Caco-2 (cell line): ENCODE results near the gene SKA1. TPM values are rescaled to one million over a fixed set of nuclear protein-coding genes. Genes with fewer than 3 reads are reported as not detected.
"Not testable (repeated sequence)": the region's sequence is repeated elsewhere in the genome, so short reads cannot be mapped to it uniquely, and the experiment has no call there.

Experiments used
- BruUV-seq: library from RNA; stranded (reverse); fragments of 400-500 nt; replicated peaks from 2 replicates; lab custom pipeline; 2021; lab: Mats Ljungman, UMichigan
- CTCF ChIA-PET: fragments of 300-600 bp; sonication (Branson Sonifier 250); formaldehyde crosslinking; loops from one replicate; lab custom pipeline; 2022; ENCODE audit warnings: antibody characterized with exemption; lab: Charles Lee
- POLR2A ChIA-PET: fragments of 300-600 bp; sonication (Branson Sonifier 250); formaldehyde crosslinking; loops from one replicate; lab custom pipeline; 2022; ENCODE audit warnings: antibody characterized with exemption; lab: Charles Lee
- DNase-seq, 2 experiments: peaks; one replicate each; pipeline versions ENCODE4 v3.0.0 to v3.0.0-alpha.2; 2020 to 2022
- H3K27me3 ChIP-seq: replicated peaks from 2 replicates; pipeline ENCODE4 v1.6.0; 2011; ENCODE audit warnings: low read length; ENCODE audit not compliant: control insufficient read depth, insufficient read depth
- H3K36me3 ChIP-seq: 2 replicates; pipeline ENCODE4 v1.5.1; 2011; ENCODE audit warnings: low read length; ENCODE audit not compliant: control insufficient read depth, insufficient read depth
- H3K4me1 ChIP-seq: fragments of 250-450 bp; sonication (Bioruptor Pico); 2 replicates; pipeline ENCODE4 v1.5.1; 2020; ENCODE audit warnings: mild to moderate bottlenecking
- H3K4me3 ChIP-seq: 2 replicates; pipeline ENCODE4 v1.5.1; 2011; ENCODE audit warnings: low read depth, mild to moderate bottlenecking, control low read depth, low read length
- H3K9me3 ChIP-seq: fragments of 250-450 bp; sonication (Bioruptor Pico); 2 replicates; pipeline ENCODE4 v1.5.1; 2020; ENCODE audit warnings: mild to moderate bottlenecking, moderate library complexity
- H3K27ac Mint-ChIP-seq: one replicate; pipeline ENCODE4 v1.8.0; 2022; ENCODE audit warnings: mixed read lengths; ENCODE audit not compliant: unreplicated experiment
- H3K27me3 Mint-ChIP-seq: one replicate; pipeline ENCODE4 v1.8.0; 2022; ENCODE audit warnings: mixed read lengths; ENCODE audit not compliant: insufficient read depth, unreplicated experiment
- H3K36me3 Mint-ChIP-seq: one replicate; pipeline ENCODE4 v1.8.0; 2022; ENCODE audit warnings: mild to moderate bottlenecking, mixed read lengths; ENCODE audit not compliant: insufficient read depth, unreplicated experiment
- H3K4me1 Mint-ChIP-seq: one replicate; pipeline ENCODE4 v1.8.0; 2022; ENCODE audit warnings: low read depth, mixed read lengths; ENCODE audit not compliant: unreplicated experiment
- H3K4me3 Mint-ChIP-seq: one replicate; pipeline ENCODE4 v1.8.0; 2022; ENCODE audit warnings: mild to moderate bottlenecking, moderate library complexity, mixed read lengths; ENCODE audit not compliant: unreplicated experiment
- H3K9me3 Mint-ChIP-seq: one replicate; pipeline ENCODE4 v1.8.0; 2022; ENCODE audit warnings: mixed read lengths; ENCODE audit not compliant: unreplicated experiment
- intact Hi-C: fragments of 100-400 bp; cut with micrococcal nuclease; formaldehyde crosslinking; loops from one replicate; pipeline ENCODE4 v1.10.0; 2022; ENCODE audit not compliant: unreplicated experiment
- total RNA-seq: library from RNA; stranded (reverse); gene quantifications from 2 replicates; pipeline ENCODE4 v1.2.3, GENCODE V29; 2022
- TF ChIP-seq, protein P1 (sequence below), 2 experiments: fragments of 200-600 bp in 1 of 2; IDR thresholded peaks; 1 replicate in 1 of 2; 2 replicates in 1 of 2; pipeline versions ENCODE4 v1.5.1 to v1.8.0; 2011 to 2022; ENCODE audit warnings: antibody characterized with exemption in 1 of 2, control low read depth in 1 of 2, inconsistent platforms in 1 of 2, low read depth in 1 of 2, low read length in 1 of 2, mild to moderate bottlenecking in 1 of 2, moderate library complexity in 1 of 2; ENCODE audit not compliant: insufficient read depth in 1 of 2, severe bottlenecking in 1 of 2, unreplicated experiment in 1 of 2

The SKA1 gene
- total RNA-seq, 1 experiment from 2014 or later, result 32.4 TPM

DNA sequence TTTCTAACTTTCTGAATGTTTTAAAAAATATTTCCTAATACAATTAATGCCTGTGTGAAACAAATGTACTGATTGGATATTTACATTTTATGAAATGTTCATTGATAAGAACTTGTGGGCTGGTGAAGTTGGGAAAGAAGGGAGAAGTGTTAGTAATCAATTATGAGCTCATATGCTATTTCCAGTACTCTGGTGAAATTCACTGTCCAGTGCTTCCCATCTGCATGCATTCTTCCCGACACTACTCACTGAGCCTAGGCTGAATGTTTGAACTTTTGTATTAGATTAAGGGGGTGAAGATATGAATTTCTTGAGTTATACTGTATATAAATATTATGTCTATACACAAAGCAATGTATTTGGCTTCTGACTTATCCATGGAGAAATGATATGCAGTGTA, 36.0 kb downstream of the SKA1 start:
- peaks cover 5% of the 10 kb centered on the region for H3K36me3 Mint-ChIP-seq
- no peaks in the 10 kb centered on the region for H3K9me3 Mint-ChIP-seq
- TF ChIP-seq, protein P1, sequence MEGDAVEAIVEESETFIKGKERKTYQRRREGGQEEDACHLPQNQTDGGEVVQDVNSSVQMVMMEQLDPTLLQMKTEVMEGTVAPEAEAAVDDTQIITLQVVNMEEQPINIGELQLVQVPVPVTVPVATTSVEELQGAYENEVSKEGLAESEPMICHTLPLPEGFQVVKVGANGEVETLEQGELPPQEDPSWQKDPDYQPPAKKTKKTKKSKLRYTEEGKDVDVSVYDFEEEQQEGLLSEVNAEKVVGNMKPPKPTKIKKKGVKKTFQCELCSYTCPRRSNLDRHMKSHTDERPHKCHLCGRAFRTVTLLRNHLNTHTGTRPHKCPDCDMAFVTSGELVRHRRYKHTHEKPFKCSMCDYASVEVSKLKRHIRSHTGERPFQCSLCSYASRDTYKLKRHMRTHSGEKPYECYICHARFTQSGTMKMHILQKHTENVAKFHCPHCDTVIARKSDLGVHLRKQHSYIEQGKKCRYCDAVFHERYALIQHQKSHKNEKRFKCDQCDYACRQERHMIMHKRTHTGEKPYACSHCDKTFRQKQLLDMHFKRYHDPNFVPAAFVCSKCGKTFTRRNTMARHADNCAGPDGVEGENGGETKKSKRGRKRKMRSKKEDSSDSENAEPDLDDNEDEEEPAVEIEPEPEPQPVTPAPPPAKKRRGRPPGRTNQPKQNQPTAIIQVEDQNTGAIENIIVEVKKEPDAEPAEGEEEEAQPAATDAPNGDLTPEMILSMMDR (IDR thresholded peaks at IDR 0.05; ENCODE audit: insufficient read depth in 1 of 2, low read depth in 1 of 2, low read length in 1 of 2, severe bottlenecking in 1 of 2, unreplicated experiment in 1 of 2), result no peak
- H3K27me3 Mint-ChIP-seq, result no peaks in the 10 kb centered on the region
- CTCF ChIA-PET, result no interaction called here
- H3K27ac Mint-ChIP-seq, result no peak overlapping the region
- H3K4me1 Mint-ChIP-seq, result no peaks in the 10 kb centered on the region
- no peaks in the 10 kb centered on the region for H3K27me3 ChIP-seq
- DNase-seq, result no peak
- POLR2A ChIA-PET, result no interaction called here
- H3K4me3 Mint-ChIP-seq, result no peak overlapping the region
- no peak overlapping the region for H3K4me3 ChIP-seq
- H3K4me1 ChIP-seq, result no peaks in the 10 kb centered on the region
- BruUV-seq, result no TSS peak
- no peaks in the 10 kb centered on the region for H3K9me3 ChIP-seq
- intact Hi-C loops, result no loop called here
- H3K36me3 ChIP-seq, result no peaks in the 10 kb centered on the region

DNA sequence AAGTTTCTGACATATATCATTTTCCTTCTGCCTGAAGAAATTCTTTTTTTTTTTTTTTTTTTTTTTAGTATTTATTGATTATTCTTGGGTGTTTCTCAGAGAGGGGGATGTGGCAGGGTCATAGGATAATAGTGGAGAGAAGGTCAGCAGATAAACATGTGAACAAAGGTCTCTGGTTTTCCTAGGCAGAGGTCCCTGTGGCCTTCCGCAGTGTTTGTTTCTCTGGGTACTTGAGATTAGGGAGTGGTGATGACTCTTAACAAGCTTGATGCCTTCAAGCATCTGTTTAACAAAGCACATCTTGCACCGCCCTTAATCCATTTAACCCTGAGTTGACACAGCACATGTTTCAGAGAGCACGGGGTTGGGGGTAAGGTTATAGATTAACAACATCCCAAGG, 42.0 kb downstream of the SKA1 start:
- intact Hi-C loops, BruUV-seq, CTCF ChIA-PET: not testable (repeated sequence)

DNA sequence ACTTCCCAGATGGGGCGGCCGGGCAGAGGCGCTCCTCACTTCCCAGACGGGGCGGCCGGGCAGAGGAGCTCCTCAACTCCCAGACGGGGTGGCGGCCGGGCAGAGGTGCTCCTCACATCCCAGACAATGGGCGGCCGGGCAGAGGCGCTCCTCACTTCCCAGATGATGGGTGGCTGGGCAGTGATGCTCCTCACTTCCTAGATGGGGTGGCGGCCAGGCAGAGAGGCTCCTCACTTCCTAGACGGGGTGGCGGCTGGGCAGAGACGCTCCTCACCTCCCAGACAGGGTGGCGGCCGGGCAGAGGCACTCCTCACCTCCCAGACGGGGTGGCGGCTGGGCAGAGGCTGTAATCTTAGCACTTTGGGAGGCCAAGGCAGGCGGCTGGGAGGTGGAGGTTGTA, 42.9 kb downstream of the SKA1 start:
- POLR2A ChIA-PET, intact Hi-C loops: not testable (repeated sequence)

More for the DNA sequence above, 42.0 kb downstream of the SKA1 start:
- H3K36me3 Mint-ChIP-seq, H3K4me3 Mint-ChIP-seq, H3K27ac Mint-ChIP-seq, H3K4me1 Mint-ChIP-seq, H3K4me3 ChIP-seq, H3K4me1 ChIP-seq, H3K27me3 ChIP-seq, DNase-seq, H3K27me3 Mint-ChIP-seq, H3K36me3 ChIP-seq, POLR2A ChIA-PET, H3K9me3 ChIP-seq: not testable (repeated sequence)
- peaks cover 12% of the 10 kb centered on the region for H3K9me3 Mint-ChIP-seq

DNA sequence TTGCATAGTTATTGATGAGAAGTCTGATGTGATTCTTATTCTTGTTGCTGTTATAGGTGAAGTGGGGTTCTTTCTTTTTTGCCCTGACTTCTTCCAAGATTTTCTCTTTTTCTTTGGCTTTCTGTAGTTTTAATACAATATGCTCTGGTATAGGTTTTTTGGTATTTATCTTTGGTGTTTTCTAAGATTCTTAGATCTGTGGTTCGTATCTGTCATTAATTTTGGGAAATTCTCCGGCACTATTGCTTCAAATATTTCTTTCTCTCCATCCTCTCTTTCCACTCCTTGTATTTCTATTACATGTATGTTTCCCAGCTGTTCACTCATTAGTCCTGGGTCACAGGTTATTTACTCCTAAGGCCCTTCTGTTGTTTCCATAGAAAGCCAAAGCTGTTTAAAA, 43.8 kb downstream of the SKA1 start:
- H3K36me3 ChIP-seq, result no peaks in the 10 kb centered on the region
- H3K4me3 ChIP-seq, result no peak overlapping the region
- no peaks in the 10 kb centered on the region for H3K4me1 Mint-ChIP-seq
- peaks cover 5% of the 10 kb centered on the region for H3K36me3 Mint-ChIP-seq
- H3K27ac Mint-ChIP-seq, result no peak overlapping the region
- H3K4me3 Mint-ChIP-seq, result no peak overlapping the region
- H3K27me3 ChIP-seq, result no peaks in the 10 kb centered on the region
- no peaks in the 10 kb centered on the region for H3K27me3 Mint-ChIP-seq
- no TSS peak for BruUV-seq
- ChIA-PET CTCF (no interaction called here), POLR2A (no interaction called here)
- no peak for DNase-seq
- H3K9me3 Mint-ChIP-seq, result peaks cover 21% of the 10 kb centered on the region
- intact Hi-C loops, result no loop called here
- TF ChIP-seq, protein P1 (IDR thresholded peaks at IDR 0.05; ENCODE audit: insufficient read depth in 1 of 2, low read depth in 1 of 2, low read length in 1 of 2, severe bottlenecking in 1 of 2, unreplicated experiment in 1 of 2), result no peak
- no peaks in the 10 kb centered on the region for H3K9me3 ChIP-seq
- no peaks in the 10 kb centered on the region for H3K4me1 ChIP-seq

More for the DNA sequence above, 42.9 kb downstream of the SKA1 start:
- H3K36me3 Mint-ChIP-seq, H3K4me3 ChIP-seq, DNase-seq, BruUV-seq, CTCF ChIA-PET, H3K27me3 Mint-ChIP-seq, H3K27me3 ChIP-seq, H3K4me3 Mint-ChIP-seq, H3K36me3 ChIP-seq, H3K9me3 ChIP-seq, H3K4me1 ChIP-seq, H3K4me1 Mint-ChIP-seq, H3K27ac Mint-ChIP-seq: not testable (repeated sequence)
- peaks cover 14% of the 10 kb centered on the region for H3K9me3 Mint-ChIP-seq
